ENCODE measurements around the gene PALM.

DNA sequence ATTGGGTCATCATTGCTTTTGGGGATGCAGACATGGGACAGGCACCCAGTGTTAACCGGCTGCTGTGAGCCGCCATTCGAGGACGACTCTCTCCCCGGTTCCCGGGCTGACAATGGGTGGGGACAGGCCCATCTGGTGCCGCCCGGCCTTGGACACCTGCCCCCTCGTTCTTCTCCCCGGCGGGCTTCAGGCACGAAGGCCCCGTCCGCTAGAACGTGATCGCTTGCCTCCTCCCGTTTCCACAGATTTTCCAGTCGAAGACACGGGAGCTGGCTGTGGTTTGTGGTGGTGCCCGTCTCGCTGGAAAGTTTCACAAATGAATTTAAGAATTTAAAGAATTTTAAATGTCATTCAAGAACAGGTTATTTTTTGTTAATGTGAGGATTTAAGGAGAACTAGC is 2.0 kb downstream of the PALM start:
- TF ChIP-seq ZNF384 (IDR thresholded peaks at IDR 0.05), result no peak
- no peak for TF ChIP-seq CTBP1 (IDR thresholded peaks at IDR 0.05; ENCODE audit: borderline replicate concordance)
- no peak for TF ChIP-seq SP1 (IDR thresholded peaks at IDR 0.05)
- no peak for TF ChIP-seq NFRKB (IDR thresholded peaks at IDR 0.05)
- no peak for TF ChIP-seq FOXM1 (IDR thresholded peaks at IDR 0.05; ENCODE audit: borderline replicate concordance)
- no peak for TF ChIP-seq TARDBP (IDR thresholded peaks at IDR 0.05)
- TF ChIP-seq ARNT (IDR thresholded peaks at IDR 0.05), result no peak
- no peak for TF ChIP-seq FOXK2 (IDR thresholded peaks at IDR 0.05)
